CD4-positive, CD25-positive, alpha-beta regulatory T cell (primary cell): Measurements from ENCODE around the gene TMEM164. TPM values are rescaled to one million over a fixed set of nuclear protein-coding genes. Genes with fewer than 3 reads are reported as not detected.

Experiments used
- ATAC-seq, 2 donors: fragments of 150-1000 bp; cut with Tn5 transposase; one replicate each; pipeline ENCODE4 v1.10.0; 2021; ENCODE audit warnings: low read depth in 2 of 2, moderate number of reproducible peaks in 2 of 2, moderate library complexity in 1 of 2
- DNase-seq, 3 donors: peaks; one replicate each; pipeline versions ENCODE4 v3.0.0 to v3.0.0-alpha.2; 2012 to 2022; ENCODE audit warnings: mixed read lengths in 1 of 3
- H3K27ac ChIP-seq: one replicate; pipeline ENCODE4 v1.7.0; 2013; ENCODE audit warnings: mild to moderate bottlenecking, low read length; ENCODE audit not compliant: insufficient read depth, poor library complexity, severe bottlenecking
- H3K27me3 ChIP-seq: one replicate; pipeline ENCODE4 v1.7.0; 2013; ENCODE audit warnings: low read length; ENCODE audit not compliant: control insufficient read depth, insufficient read depth
- H3K36me3 ChIP-seq: one replicate; pipeline ENCODE4 v1.7.0; 2013; ENCODE audit warnings: mild to moderate bottlenecking, low read length, moderate library complexity; ENCODE audit not compliant: control insufficient read depth, insufficient read depth
- H3K4me1 ChIP-seq: 2 replicates; pipeline ENCODE4 v1.7.0; 2013; ENCODE audit warnings: mild to moderate bottlenecking, low read length; ENCODE audit not compliant: insufficient read depth, control insufficient read depth, poor library complexity, severe bottlenecking
- H3K4me3 ChIP-seq: one replicate; pipeline ENCODE4 v1.7.0; 2013; ENCODE audit warnings: low read depth, mild to moderate bottlenecking, low read length, moderate library complexity
- H3K9me3 ChIP-seq, 2 experiments: 1 replicate in 1 of 2; 2 replicates in 1 of 2; pipeline ENCODE4 v1.7.0; 2013; ENCODE audit warnings: low read length in 2 of 2, mild to moderate bottlenecking in 1 of 2, moderate library complexity in 1 of 2; ENCODE audit not compliant: control insufficient read depth in 2 of 2
- H3K27ac Mint-ChIP-seq, 3 donors: one replicate each; pipeline ENCODE4 v1.8.0; 2020 to 2022; ENCODE audit warnings: mild to moderate bottlenecking in 3 of 3, mixed read lengths in 3 of 3, moderate library complexity in 2 of 3
- H3K27me3 Mint-ChIP-seq: one replicate; pipeline ENCODE4 v1.8.0; 2022; ENCODE audit warnings: mild to moderate bottlenecking, mixed read lengths
- H3K36me3 Mint-ChIP-seq: one replicate; pipeline ENCODE4 v1.8.0; 2020; ENCODE audit warnings: mixed read lengths
- H3K4me1 Mint-ChIP-seq, 4 donors: one replicate each; pipeline ENCODE4 v1.8.0; 2020 to 2022; ENCODE audit warnings: mixed read lengths in 4 of 4, mild to moderate bottlenecking in 1 of 4
- H3K4me3 Mint-ChIP-seq, 4 donors: one replicate each; pipeline ENCODE4 v1.8.0; 2020 to 2022; ENCODE audit warnings: mild to moderate bottlenecking in 4 of 4, mixed read lengths in 4 of 4, moderate library complexity in 3 of 4
- H3K9me3 Mint-ChIP-seq, 7 donors: one replicate each; pipeline ENCODE4 v1.8.0; 2020 to 2022; ENCODE audit warnings: mixed read lengths in 7 of 7, mild to moderate bottlenecking in 3 of 7, moderate library complexity in 2 of 7
- polyA plus RNA-seq, 4 donors: library from polyadenylated mRNA; unstranded; fragments of 300-500 nt; fragmentation: Illumina TruSeq; gene quantifications; one replicate each; pipeline ENCODE4 v1.2.3, GENCODE V29; 2021
- total RNA-seq: library from RNA; stranded (reverse); gene quantifications from one replicate; pipeline ENCODE4 v1.2.3, GENCODE V29; 2022

The TMEM164 gene
- total and polyA plus RNA-seq, 5 donors from 2014 or later: 0.60 to 25.2 (median 1.0) TPM

DNA sequence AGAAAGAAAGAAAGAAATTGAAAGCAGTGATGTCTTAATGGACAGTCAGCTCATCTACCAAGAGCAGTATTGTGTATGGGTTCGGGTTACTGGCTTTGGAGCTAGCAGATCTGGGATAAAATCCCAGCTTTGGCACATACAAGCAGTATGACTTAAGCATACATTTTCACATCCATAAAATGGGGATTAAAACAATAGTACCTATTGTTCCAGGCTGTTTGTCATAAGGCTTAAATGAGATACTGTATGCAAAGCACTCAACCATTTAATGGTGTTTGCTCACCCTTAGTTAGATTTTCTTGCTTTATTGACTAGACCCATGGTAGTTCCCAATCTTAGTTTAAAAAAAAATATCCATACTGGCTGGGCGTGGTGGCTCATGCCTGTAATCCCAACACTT is 7.8 kb upstream of the TMEM164 start:
- Mint-ChIP-seq H3K27me3 (no peaks in the 10 kb centered on the region), H3K9me3 (no peaks in the 10 kb centered on the region), H3K36me3 (no peaks in the 10 kb centered on the region), H3K27ac (no peak overlapping the region), H3K4me1 (peaks cover 3 to 23% (median 5%) of the 10 kb centered on the region in 4 donors), H3K4me3 (no peak overlapping the region)
- Histone ChIP-seq H3K27me3 (no peaks in the 10 kb centered on the region), H3K36me3 (no peaks in the 10 kb centered on the region), H3K4me3 (no peak overlapping the region), H3K9me3 (no peaks in the 10 kb centered on the region), H3K4me1 (peaks cover 8% of the 10 kb centered on the region), H3K27ac (no peak overlapping the region)
- no peak for ATAC-seq
- DNase-seq: no peak

DNA sequence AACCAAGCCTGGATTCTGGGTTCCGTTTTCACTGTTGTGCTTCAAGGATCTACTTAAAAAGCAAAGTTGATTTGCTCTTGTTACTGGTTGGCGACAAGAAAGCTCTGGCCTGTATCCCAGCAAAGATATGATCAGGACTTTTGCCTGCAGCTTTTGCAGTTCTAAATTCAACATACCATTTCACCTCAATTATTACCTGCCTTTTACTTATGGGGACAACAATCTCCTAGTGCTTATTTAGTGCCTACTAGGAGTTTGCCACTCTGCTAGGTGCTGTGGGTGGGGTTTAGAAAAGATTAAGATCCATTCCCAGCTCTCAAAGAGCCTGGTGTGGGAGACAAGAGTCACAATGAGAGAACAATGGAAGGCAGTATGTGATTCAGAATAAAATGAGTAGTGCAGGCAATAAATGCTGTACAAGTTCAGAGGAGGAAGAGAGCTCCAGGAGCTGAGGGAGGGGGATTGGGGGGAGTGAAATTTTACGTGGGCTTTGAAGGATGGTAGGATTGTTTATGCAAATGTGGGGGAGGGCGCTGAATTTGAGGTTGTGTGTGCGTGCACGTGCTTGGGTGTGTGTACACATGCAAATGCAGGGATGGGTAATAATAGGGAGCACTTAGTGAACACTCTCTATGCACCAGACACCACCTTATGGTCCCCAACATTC is 5.0 kb upstream of the TMEM164 start:
- Mint-ChIP-seq H3K27me3 (no peaks in the 10 kb centered on the region), H3K4me3 (peak overlapping the region in 1 of 4 donors; percentile 57), H3K36me3 (no peaks in the 10 kb centered on the region), H3K27ac (peak overlapping the region in 1 of 3 donors; percentile 3), H3K9me3 (peaks cover 0 to 1% (median 0%) of the 10 kb centered on the region in 7 donors), H3K4me1 (peaks cover 0 to 10% (median 3%) of the 10 kb centered on the region in 4 donors)
- DNase-seq (no peak), ATAC-seq (no peak)
- Histone ChIP-seq H3K4me3 (no peak overlapping the region), H3K27ac (no peak overlapping the region), H3K36me3 (no peaks in the 10 kb centered on the region), H3K4me1 (peaks cover 3% of the 10 kb centered on the region), H3K27me3 (no peaks in the 10 kb centered on the region), H3K9me3 (no peaks in the 10 kb centered on the region)

DNA sequence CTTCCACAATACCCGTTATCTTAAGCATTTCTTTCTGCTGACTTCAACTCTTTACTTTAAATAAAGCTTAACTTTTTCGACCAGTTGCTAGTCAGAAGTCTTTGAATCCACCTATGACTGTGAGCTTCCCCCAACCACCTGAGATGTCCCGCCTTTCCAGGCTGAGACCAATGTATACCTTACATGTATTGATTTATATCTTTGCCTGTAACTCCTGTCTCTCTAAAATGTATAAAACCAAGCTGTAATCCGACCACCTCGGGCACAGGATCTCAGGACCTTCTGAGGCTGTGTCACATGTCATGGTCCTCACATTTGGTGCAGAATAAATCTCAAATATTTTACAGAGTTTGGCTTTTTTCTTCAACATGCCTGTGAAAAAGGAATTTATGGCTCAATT is 2.9 kb upstream of the TMEM164 start:
- Mint-ChIP-seq H3K4me1 (peaks cover 2 to 26% (median 12%) of the 10 kb centered on the region in 4 donors), H3K4me3 (no peak overlapping the region), H3K9me3 (peaks cover 0 to 1% (median 0%) of the 10 kb centered on the region in 7 donors), H3K36me3 (peaks cover 5% of the 10 kb centered on the region), H3K27ac (peak overlapping the region in 1 of 3 donors; percentile 6), H3K27me3 (no peaks in the 10 kb centered on the region)
- Histone ChIP-seq H3K27ac (no peak overlapping the region), H3K27me3 (no peaks in the 10 kb centered on the region), H3K36me3 (no peaks in the 10 kb centered on the region), H3K9me3 (no peaks in the 10 kb centered on the region), H3K4me1 (peaks cover 11% of the 10 kb centered on the region), H3K4me3 (no peak overlapping the region)
- ATAC-seq (no peak), DNase-seq (no peak)

DNA sequence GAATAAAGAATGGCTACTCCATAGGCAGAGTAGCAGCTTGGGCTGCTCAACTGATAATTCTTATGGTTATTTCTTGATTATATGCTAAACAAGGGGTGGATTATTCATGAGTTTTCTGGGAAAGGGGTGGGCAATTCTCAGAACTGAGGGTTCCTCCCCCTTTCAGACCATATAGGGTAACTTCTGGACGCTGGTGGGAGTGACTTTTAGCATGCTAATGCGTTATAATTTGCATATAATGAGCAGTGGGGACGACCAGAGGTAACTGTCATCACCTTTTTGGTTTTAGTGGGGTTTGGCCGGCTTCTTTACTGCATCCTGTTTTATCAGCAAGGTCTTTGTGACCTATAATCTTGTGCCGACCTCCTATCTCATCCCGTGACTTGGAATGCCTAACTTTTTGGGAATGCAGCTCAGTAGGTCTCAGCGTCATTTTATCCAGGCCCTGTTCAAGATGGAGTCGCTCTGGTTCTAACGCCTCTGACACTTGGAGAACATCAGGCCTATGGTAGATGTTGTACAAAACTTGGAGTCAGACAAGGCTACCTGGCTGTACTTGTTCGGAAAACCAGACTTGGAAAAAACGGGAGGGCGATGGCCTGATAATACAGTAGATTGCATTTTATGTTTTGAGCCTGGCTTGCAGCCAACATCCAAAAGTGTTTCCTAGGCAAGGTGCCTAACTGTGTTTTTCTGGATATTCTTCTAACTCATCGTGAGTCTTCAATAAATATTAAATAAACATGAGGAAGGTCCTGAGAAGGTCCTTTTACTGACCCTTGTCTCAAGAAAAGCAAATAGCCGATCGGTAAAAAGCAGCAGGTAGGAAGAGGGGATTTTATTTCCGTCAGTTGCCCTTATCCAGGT is 1.8 kb upstream of the TMEM164 start:
- H3K27ac Mint-ChIP-seq: peak overlapping the region in 2 of 3 donors; percentile 84 to 87
- Histone ChIP-seq H3K27ac (peak overlapping the region; percentile 60), H3K9me3 (no peaks in the 10 kb centered on the region), H3K4me3 (no peak overlapping the region), H3K27me3 (no peaks in the 10 kb centered on the region), H3K36me3 (no peaks in the 10 kb centered on the region), H3K4me1 (peaks cover 11% of the 10 kb centered on the region)
- peak in 1 of 3 donors; percentile 14 for DNase-seq
- peak overlapping the region; percentile 42 to 94 (median 66) for H3K4me3 Mint-ChIP-seq
- peaks cover 0 to 1% (median 0%) of the 10 kb centered on the region in 7 donors for H3K9me3 Mint-ChIP-seq
- no peaks in the 10 kb centered on the region for H3K27me3 Mint-ChIP-seq
- H3K4me1 Mint-ChIP-seq: peaks cover 5 to 34% (median 17%) of the 10 kb centered on the region in 4 donors
- no peak for ATAC-seq
- H3K36me3 Mint-ChIP-seq: peaks cover 5% of the 10 kb centered on the region

DNA sequence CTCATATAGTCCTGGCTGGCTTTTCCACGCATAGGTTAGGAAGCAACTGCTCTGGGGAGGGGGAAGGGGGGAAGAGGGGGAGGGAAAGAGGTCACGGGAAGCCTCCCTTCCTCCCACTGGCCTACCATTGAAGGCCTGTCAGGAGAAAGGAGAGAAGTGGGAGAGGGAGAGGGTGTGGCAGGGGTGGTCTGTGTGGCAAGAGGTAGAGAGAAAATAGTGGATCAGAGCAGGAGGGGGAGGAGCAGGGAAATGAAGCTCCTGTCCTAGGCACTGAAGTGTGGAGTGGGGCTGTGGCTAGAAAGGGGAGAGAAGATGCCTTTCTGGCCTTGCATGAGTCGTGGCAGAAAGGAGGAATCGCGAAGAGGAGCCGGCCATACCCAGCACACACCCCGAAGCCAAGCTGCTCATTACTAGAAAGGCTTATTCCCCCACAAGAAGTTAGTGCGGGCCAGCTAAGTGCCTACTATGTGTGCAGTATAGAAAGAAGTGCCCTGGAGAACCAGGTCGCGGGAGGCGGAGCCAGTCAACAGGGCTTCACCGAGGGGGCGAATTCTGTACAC is 1.1 kb upstream of the TMEM164 start:
- no peak for ATAC-seq
- no peak overlapping the region for H3K4me3 ChIP-seq
- H3K36me3 ChIP-seq: no peaks in the 10 kb centered on the region
- H3K36me3 Mint-ChIP-seq: peaks cover 5% of the 10 kb centered on the region
- peak overlapping the region; percentile 60 for H3K27ac ChIP-seq
- H3K4me1 ChIP-seq: peaks cover 11% of the 10 kb centered on the region
- H3K4me1 Mint-ChIP-seq: peaks cover 5 to 42% (median 24%) of the 10 kb centered on the region in 4 donors
- H3K27ac Mint-ChIP-seq: peak overlapping the region; percentile 84 to 97 (median 91)
- H3K27me3 ChIP-seq: no peaks in the 10 kb centered on the region
- no peaks in the 10 kb centered on the region for H3K9me3 ChIP-seq
- H3K4me3 Mint-ChIP-seq: peak overlapping the region; percentile 90 to 100 (median 92)
- H3K9me3 Mint-ChIP-seq: peaks cover 0 to 1% (median 0%) of the 10 kb centered on the region in 7 donors
- H3K27me3 Mint-ChIP-seq: no peaks in the 10 kb centered on the region
- DNase-seq: no peak

DNA sequence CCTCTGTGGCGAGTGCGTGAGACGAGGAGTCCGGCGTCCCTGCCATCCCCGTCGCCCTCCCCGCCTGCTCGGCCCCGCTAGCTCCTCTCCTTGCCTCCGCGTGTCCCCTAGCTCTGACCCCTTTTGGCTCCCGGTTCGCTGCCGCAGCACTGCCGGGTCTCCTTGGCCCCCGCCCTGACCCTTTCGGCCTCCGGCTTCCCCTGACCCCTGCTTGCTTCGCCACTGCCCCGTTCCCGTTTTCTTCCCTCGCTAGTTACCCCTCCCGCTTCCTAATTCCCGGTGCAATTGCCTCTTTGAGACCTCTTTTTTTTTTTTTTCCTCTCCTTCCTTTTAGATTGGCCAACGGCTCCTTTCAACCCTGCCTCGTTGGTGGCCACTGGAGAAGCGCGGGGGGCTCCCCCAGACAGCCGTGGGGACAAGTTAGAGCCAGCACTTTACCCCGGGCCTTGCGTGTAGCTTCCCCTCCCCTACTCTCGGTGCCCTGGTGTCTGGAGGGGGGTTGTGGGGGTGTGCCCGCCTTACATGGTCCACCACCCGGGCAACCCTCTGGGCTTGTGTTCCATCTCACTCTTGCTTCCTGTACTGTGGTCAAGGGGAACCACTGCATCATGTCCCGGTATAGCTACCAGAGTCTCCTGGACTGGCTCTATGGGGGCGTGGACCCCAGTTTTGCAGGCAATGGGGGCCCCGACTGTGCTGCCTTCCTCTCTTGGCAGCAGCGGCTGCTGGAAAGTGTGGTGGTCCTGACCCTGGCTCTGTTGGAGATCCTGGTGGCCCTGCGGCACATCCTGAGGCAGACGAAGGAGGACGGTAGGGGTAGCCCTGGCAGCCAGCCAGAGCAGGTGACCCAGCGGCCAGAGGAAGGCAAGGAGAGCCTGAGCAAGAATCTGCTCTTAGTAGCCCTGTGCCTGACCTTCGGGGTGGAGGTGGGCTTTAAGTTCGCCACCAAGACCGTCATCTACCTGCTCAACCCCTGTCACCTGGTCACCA is 548 bp downstream of the TMEM164 start:
- peaks cover 0 to 1% (median 0%) of the 10 kb centered on the region in 7 donors for H3K9me3 Mint-ChIP-seq
- DNase-seq (peak in 2 of 3 donors; percentile 2 to 8), ATAC-seq (no peak)
- H3K27me3 Mint-ChIP-seq: no peaks in the 10 kb centered on the region
- no peaks in the 10 kb centered on the region for H3K27me3 ChIP-seq
- H3K36me3 Mint-ChIP-seq: peaks cover 5% of the 10 kb centered on the region
- peak overlapping the region; percentile 89 to 92 (median 90) for H3K4me3 Mint-ChIP-seq
- peak overlapping the region in 2 of 3 donors; percentile 47 to 81 for H3K27ac Mint-ChIP-seq
- H3K4me1 ChIP-seq: peaks cover 11% of the 10 kb centered on the region
- H3K4me1 Mint-ChIP-seq: peaks cover 5 to 50% (median 32%) of the 10 kb centered on the region in 4 donors
- no peaks in the 10 kb centered on the region for H3K36me3 ChIP-seq
- peak overlapping the region; percentile 60 for H3K27ac ChIP-seq
- H3K9me3 ChIP-seq: no peaks in the 10 kb centered on the region
- H3K4me3 ChIP-seq: peak overlapping the region; percentile 26

DNA sequence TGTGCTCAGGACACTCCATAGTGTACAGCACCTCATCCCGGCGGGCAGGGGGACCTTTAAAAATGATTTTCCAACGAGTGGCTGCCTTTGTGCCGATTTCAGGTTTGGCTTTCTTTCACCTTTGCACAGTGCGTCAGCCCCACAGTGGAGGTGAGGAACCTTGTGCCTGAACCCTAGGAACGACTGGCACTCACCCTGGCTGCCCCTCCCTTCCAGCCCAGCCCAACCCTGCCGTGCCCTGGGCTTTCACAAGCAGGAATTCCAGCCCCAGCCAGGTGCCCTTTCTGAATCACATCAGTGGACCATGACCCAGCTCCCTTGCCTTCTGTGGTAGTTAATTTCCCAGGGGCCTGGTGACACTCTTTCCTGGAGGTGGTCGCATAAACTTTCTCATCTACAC is 1.3 kb downstream of the TMEM164 start:
- peaks cover 5 to 53% (median 35%) of the 10 kb centered on the region in 4 donors for H3K4me1 Mint-ChIP-seq
- peak overlapping the region in 1 of 3 donors; percentile 47 for H3K27ac Mint-ChIP-seq
- Histone ChIP-seq H3K4me3 (no peak overlapping the region), H3K9me3 (no peaks in the 10 kb centered on the region), H3K27ac (no peak overlapping the region), H3K27me3 (no peaks in the 10 kb centered on the region), H3K4me1 (peaks cover 11% of the 10 kb centered on the region), H3K36me3 (no peaks in the 10 kb centered on the region)
- ATAC-seq (no peak), DNase-seq (no peak)
- H3K27me3 Mint-ChIP-seq: no peaks in the 10 kb centered on the region
- peak overlapping the region; percentile 58 to 91 (median 90) for H3K4me3 Mint-ChIP-seq
- H3K36me3 Mint-ChIP-seq: peaks cover 5% of the 10 kb centered on the region
- H3K9me3 Mint-ChIP-seq: peaks cover 0 to 1% (median 0%) of the 10 kb centered on the region in 7 donors
